SK-N-SH (cell line): ENCODE measurements around the gene BCL2L11. TPM values are rescaled to one million over a fixed set of nuclear protein-coding genes. Genes with fewer than 3 reads are reported as not detected.

Experiments used
- CTCF ChIA-PET: fragments of 300-600, 350-600 bp; formaldehyde crosslinking; extraction: SDS; loops from one replicate; lab custom pipeline; 2021; lab: Yijun Ruan, JAX
- POLR2A ChIA-PET: fragments of 350-600 bp; sonication (Branson Sonifier 250); formaldehyde crosslinking; extraction: SDS; loops from one replicate; lab custom pipeline; 2020; ENCODE audit warnings: antibody characterized with exemption, inconsistent platforms; lab: Yijun Ruan, JAX
- DNase-seq: peaks from one replicate; pipeline ENCODE4 v3.0.0; 2012
- H2AFZ ChIP-seq: fragments of 200-600 bp; sonication (generic); 2 replicates; pipeline ENCODE4 v1.8.1; 2016; ENCODE audit warnings: antibody characterized with exemption, mild to moderate bottlenecking, low read depth
- H3F3A ChIP-seq: fragments of 200-600 bp; sonication (generic); replicated peaks from 2 replicates; pipeline ENCODE3; 2016; ENCODE audit warnings: antibody characterized with exemption, mild to moderate bottlenecking; ENCODE audit not compliant: insufficient read depth
- H3K27ac ChIP-seq, 2 experiments: fragments of 200-500 bp in 1 of 2; fragments of 200-600 bp in 1 of 2; sonication (Bioruptor generic) in 1 of 2; sonication (generic), shearing (Covaris generic) in 1 of 2; 2 replicates each; pipeline versions ENCODE4 v1.5.1 to v1.6.1; 2014 to 2016; ENCODE audit warnings: low read depth in 2 of 2, inconsistent platforms in 1 of 2, low read length in 1 of 2, mild to moderate bottlenecking in 1 of 2, mixed read lengths in 1 of 2
- H3K27me3 ChIP-seq: fragments of 200-600 bp; sonication (generic), shearing (Covaris generic); 2 replicates; pipeline ENCODE4 v1.6.1; 2016; ENCODE audit warnings: mixed run types; ENCODE audit not compliant: insufficient read depth
- H3K36me3 ChIP-seq, 2 experiments: fragments of 200-500 bp in 1 of 2; fragments of 200-600 bp in 1 of 2; sonication (Bioruptor generic) in 1 of 2; sonication (generic) in 1 of 2; replicated peaks in 1 of 2; 2 replicates each; pipeline versions ENCODE3 to v1.5.1; 2014 to 2016; ENCODE audit warnings: low read length in 1 of 2, mild to moderate bottlenecking in 1 of 2; ENCODE audit not compliant: insufficient read depth in 2 of 2, control insufficient read depth in 1 of 2
- H3K4me1 ChIP-seq, 2 experiments: fragments of 200-500 bp in 1 of 2; fragments of 200-600 bp in 1 of 2; sonication (Bioruptor generic) in 1 of 2; sonication (generic), shearing (Covaris generic) in 1 of 2; 2 replicates each; pipeline versions ENCODE4 v1.5.1 to v1.6.1; 2014 to 2016; ENCODE audit warnings: low read depth in 1 of 2, low read length in 1 of 2, mixed run types in 1 of 2; ENCODE audit not compliant: insufficient read depth in 2 of 2, control insufficient read depth in 1 of 2
- H3K4me2 ChIP-seq: fragments of 200-600 bp; sonication (generic), shearing (Covaris generic); 2 replicates; pipeline ENCODE4 v1.6.1; 2017; ENCODE audit warnings: mixed run types
- H3K4me3 ChIP-seq, 2 experiments: fragments of 200-500 bp in 1 of 2; fragments of 200-600 bp in 1 of 2; sonication (Bioruptor generic) in 1 of 2; sonication (generic), shearing (Covaris generic) in 1 of 2; 2 replicates each; pipeline versions ENCODE4 v1.5.1 to v1.8.1; 2014 to 2016; ENCODE audit warnings: low read depth in 2 of 2, inconsistent platforms in 1 of 2, low read length in 1 of 2, mild to moderate bottlenecking in 1 of 2, mixed read lengths in 1 of 2, moderate library complexity in 1 of 2
- H3K79me2 ChIP-seq: fragments of 200-600 bp; sonication (generic); 2 replicates; pipeline ENCODE4 v1.8.1; 2017; ENCODE audit warnings: mild to moderate bottlenecking; ENCODE audit not compliant: insufficient read depth
- H3K9ac ChIP-seq: fragments of 200-600 bp; sonication (generic); 2 replicates; pipeline ENCODE4 v1.6.1; 2017; ENCODE audit warnings: mixed run types
- H3K9me2 ChIP-seq: fragments of 200-600 bp; sonication (generic); 2 replicates; pipeline ENCODE4 v1.6.1; 2017; ENCODE audit warnings: mixed run types
- H3K9me3 ChIP-seq: fragments of 200-600 bp; sonication (generic); 2 replicates; pipeline ENCODE4 v1.6.1; 2017; ENCODE audit warnings: mixed run types, mild to moderate bottlenecking, moderate library complexity
- H4K20me1 ChIP-seq: fragments of 200-600 bp; sonication (generic); 2 replicates; pipeline ENCODE4 v1.6.1; 2017; ENCODE audit warnings: mild to moderate bottlenecking, mixed run types; ENCODE audit not compliant: insufficient read depth
- CHD2 ChIP-seq: fragments of 150-350 bp; IDR thresholded peaks from 2 replicates; pipeline ENCODE4 v1.6.1; 2018; ENCODE audit warnings: low read length; ENCODE audit not compliant: partially characterized antibody
- EP300 ChIP-seq, 2 experiments: IDR thresholded peaks; 2 replicates each; pipeline versions ENCODE4 v1.4.0 to v1.6.1; 2012; ENCODE audit warnings: borderline replicate concordance in 1 of 2, low read depth in 1 of 2, low read length in 1 of 2
- FOSL2 ChIP-seq: IDR thresholded peaks from 2 replicates; pipeline ENCODE4 v1.4.0; 2012; ENCODE audit warnings: low read depth, mild to moderate bottlenecking, moderate library complexity, borderline replicate concordance
- FOXJ3 ChIP-seq: sonication (generic); formaldehyde crosslinking; IDR thresholded peaks from 2 replicates; pipeline ENCODE4 v1.5.1; 2020; ENCODE audit warnings: mild to moderate bottlenecking, missing genetic modification reagents
- JUND ChIP-seq: IDR thresholded peaks from 2 replicates; pipeline ENCODE4 v1.4.0; 2012
- MAX ChIP-seq: IDR thresholded peaks from 2 replicates; pipeline ENCODE4 v1.4.0; 2012; ENCODE audit warnings: low read depth
- MXI1 ChIP-seq: IDR thresholded peaks from 2 replicates; pipeline ENCODE4 v1.6.1; 2012; ENCODE audit warnings: mild to moderate bottlenecking, low read depth, low read length, improper control_type of control experiment
- NFIC ChIP-seq: IDR thresholded peaks from 2 replicates; pipeline ENCODE4 v1.4.0; 2012; ENCODE audit warnings: borderline replicate concordance
- REST ChIP-seq: IDR thresholded peaks from 2 replicates; pipeline ENCODE4 v1.6.1; 2012; ENCODE audit warnings: mild to moderate bottlenecking, low read depth, low read length, moderate library complexity
- SMC3 ChIP-seq: IDR thresholded peaks from 2 replicates; pipeline ENCODE4 v1.6.1; 2012; ENCODE audit warnings: low read depth, low read length, improper control_type of control experiment
- TAF1 ChIP-seq: IDR thresholded peaks from 2 replicates; pipeline ENCODE4 v1.6.1; 2012; ENCODE audit warnings: low read depth, mild to moderate bottlenecking, low read length, moderate library complexity, borderline replicate concordance
- TCF12 ChIP-seq: IDR thresholded peaks from 2 replicates; pipeline ENCODE4 v1.4.0; 2012
- USF1 ChIP-seq: IDR thresholded peaks from 2 replicates; pipeline ENCODE4 v1.4.0; 2012; ENCODE audit warnings: low read depth, borderline replicate concordance
- USF2 ChIP-seq: fragments of 150-350 bp; IDR thresholded peaks from 2 replicates; pipeline ENCODE4 v1.6.1; 2017; ENCODE audit warnings: antibody characterized with exemption, low read length, low read depth, borderline replicate concordance
- YY1 ChIP-seq: IDR thresholded peaks from 2 replicates; pipeline ENCODE4 v1.4.0; 2012; ENCODE audit warnings: low read depth, mild to moderate bottlenecking
- ZBTB33 ChIP-seq: IDR thresholded peaks from 2 replicates; pipeline ENCODE4 v1.4.0; 2012; ENCODE audit warnings: low read depth, borderline replicate concordance
- WGBS: methylation state at CpG from one replicate; pipeline ENCODE4 v1.1.6; 2017; ENCODE audit warnings: low lambda C conversion rate; 5-methylcytosine and 5-hydroxymethylcytosine counted together
- polyA plus RNA-seq, 3 experiments: library from polyadenylated mRNA; depleted of rRNA; stranded (reverse); fragments of >200 nt; gene quantifications; 2 replicates each; pipeline ENCODE4 v1.2.3, GENCODE V29; 2012

The BCL2L11 gene
- polyA plus RNA-seq, 1 of the 3 experiments (the other 2 are of a cell fraction), result 3.3 TPM

- no peaks in the 10 kb centered on the region for H3K9me2 ChIP-seq
- no peaks in the 10 kb centered on the region for H3K79me2 ChIP-seq
- POLR2A ChIA-PET, result no interaction called here
- H3K4me1 ChIP-seq, result peaks cover 24 to 67% of the 10 kb centered on the region in 2 experiments
- H3F3A ChIP-seq, result peaks cover 4% of the 10 kb centered on the region
- H3K4me3 ChIP-seq, result no peak overlapping the region
- CTCF ChIA-PET, result interaction anchor here (1.3 kb wide), 1 partner anchor 10 kb away, joined by 4 read pairs; no protein-coding TSS in a partner anchor
- H3K36me3 ChIP-seq, result peaks cover 0 to 32% of the 10 kb centered on the region in 2 experiments
- 88% methylated on average over 4 of the region's 5 CpGs for WGBS
- H3K4me2 ChIP-seq, result no peak overlapping the region
- peaks cover 6% of the 10 kb centered on the region; the same call in 1 of the 2 replicates for H4K20me1 ChIP-seq
- no peak for DNase-seq
- TF ChIP-seq YY1, result no peak
- no peak for TF ChIP-seq TCF12
- no peak for TF ChIP-seq SMC3
- H3K9me3 ChIP-seq, result no peaks in the 10 kb centered on the region
- H2AFZ ChIP-seq, result no peak overlapping the region
- peak overlapping the region; percentile 62 to 91; a peak in 1 of 4 replicates for H3K27ac ChIP-seq
- H3K27me3 ChIP-seq, result no peaks in the 10 kb centered on the region
- H3K9ac ChIP-seq, result no peak overlapping the region
Observed at GRCh38 chr2:111159641-111160040, 38.9 kb downstream of the BCL2L11 start.

GRCh38 chr2:111160758-111161157 is 40.0 kb downstream of the BCL2L11 start:
- Histone ChIP-seq H3K4me2 (peak overlapping the region; percentile 47), H3K79me2 (no peaks in the 10 kb centered on the region), H3F3A (peaks cover 4% of the 10 kb centered on the region), H3K27ac (peak overlapping the region; percentile 62 to 91), H2AFZ (no peak overlapping the region), H3K9me2 (no peaks in the 10 kb centered on the region), H3K36me3 (peaks cover 0 to 34% of the 10 kb centered on the region in 2 experiments), H3K9me3 (no peaks in the 10 kb centered on the region), H3K4me3 (peak overlapping the region in 1 of 2 experiments; percentile 14; a peak in 1 of 4 replicates), H3K4me1 (peaks cover 20 to 70% of the 10 kb centered on the region in 2 experiments), H4K20me1 (peaks cover 6% of the 10 kb centered on the region; the same call in 1 of the 2 replicates), H3K9ac (no peak overlapping the region), H3K27me3 (no peaks in the 10 kb centered on the region)
- DNase-seq, result no peak
- CTCF ChIA-PET, result interaction anchor here (0.6 to 1.3 kb wide), 2 partner anchors 41 to 321 kb away, joined by 3 read pairs; no protein-coding TSS in a partner anchor
- WGBS, result 27% methylated on average over 3 of the region's 3 CpGs
- POLR2A ChIA-PET, result interaction anchor here (1.5 kb wide), 1 partner anchor 348 kb away, joined by 3 read pairs; no protein-coding TSS in a partner anchor
- TF ChIP-seq MXI1 (no peak), TAF1 (no peak), EP300 (IDR thresholded peaks at IDR 0.05; ENCODE audit: borderline replicate concordance in 1 of 2, low read depth in 1 of 2, low read length in 1 of 2) (peak in 1 of 2 experiments; percentile 53; a peak in 1 of 4 replicates), FOSL2 (peak; percentile 88), FOXJ3 (CRISPR knock-in tag) (no peak), TCF12 (peak; percentile 83), USF2 (no peak), MAX (peak; percentile 68), REST (no peak), YY1 (no peak), SMC3 (no peak), JUND (peak; percentile 82), USF1 (peak; percentile 54; the same call in 1 of the 2 replicates), NFIC (peak; percentile 53; the same call in 1 of the 2 replicates), CHD2 (no peak), ZBTB33 (no peak)
